IMR-90 (cell line): ENCODE data around the gene DNMT1. TPM values are rescaled to one million over a fixed set of nuclear protein-coding genes. Genes with fewer than 3 reads are reported as not detected.

Source experiments
- ATAC-seq: fragments of 200-7000 bp; cut with Tn5 transposase; 2 replicates; pipeline ENCODE4 v1.9.1; 2020; ENCODE audit warnings: low read depth, mild to moderate bottlenecking, moderate library complexity
- BruUV-seq: library from RNA; stranded (reverse); fragments of 400-500 nt; replicated peaks from 2 replicates; lab custom pipeline; 2021; lab: Mats Ljungman, UMichigan
- CTCF ChIA-PET: fragments of 300-600 bp; formaldehyde crosslinking; extraction: SDS; loops from one replicate; lab custom pipeline; 2021; ENCODE audit warnings: antibody characterized with exemption; lab: Yijun Ruan, JAX
- POLR2A ChIA-PET: fragments of 300-600 bp; sonication (Branson Sonifier 250); formaldehyde crosslinking; loops from one replicate; lab custom pipeline; 2022; ENCODE audit warnings: antibody characterized with exemption; ENCODE audit not compliant: unreplicated experiment; lab: Charles Lee
- DNase-seq: peaks from one replicate; pipeline ENCODE4 v3.0.0; 2013
- H2AFZ ChIP-seq: replicated peaks from 2 replicates; pipeline ENCODE3; 2013; ENCODE audit warnings: low read length, mild to moderate bottlenecking; ENCODE audit not compliant: poor library complexity
- H2AK5ac ChIP-seq: 2 replicates; pipeline ENCODE4 v1.6.1; 2013; ENCODE audit warnings: low read depth, low read length, inconsistent platforms
- H2AK9ac ChIP-seq: replicated peaks from 2 replicates; pipeline ENCODE3; 2013; ENCODE audit warnings: mild to moderate bottlenecking, low read depth, low read length, moderate library complexity; ENCODE audit not compliant: poor library complexity
- H2BK120ac ChIP-seq: 2 replicates; pipeline ENCODE4 v1.6.1; 2013; ENCODE audit warnings: low read depth, low read length, inconsistent platforms
- H2BK15ac ChIP-seq: 3 replicates; pipeline ENCODE4 v1.6.1; 2013; ENCODE audit warnings: low read depth, low read length, inconsistent platforms
- H2BK20ac ChIP-seq: 2 replicates; pipeline ENCODE4 v1.6.1; 2013; ENCODE audit warnings: low read depth, mild to moderate bottlenecking, inconsistent platforms, low read length, moderate library complexity
- H2BK5ac ChIP-seq: 2 replicates; pipeline ENCODE4 v1.6.1; 2013; ENCODE audit warnings: mild to moderate bottlenecking, low read depth, low read length, inconsistent platforms; ENCODE audit not compliant: poor library complexity, severe bottlenecking
- H3K14ac ChIP-seq: replicated peaks from 2 replicates; pipeline ENCODE4 v1.6.1; 2013; ENCODE audit warnings: low read depth, low read length, inconsistent platforms
- H3K18ac ChIP-seq: 2 replicates; pipeline ENCODE4 v1.6.1; 2013; ENCODE audit warnings: low read depth, low read length, control low read depth
- H3K23ac ChIP-seq: 2 replicates; pipeline ENCODE4 v1.6.1; 2013; ENCODE audit warnings: low read depth, low read length, inconsistent platforms
- H3K27ac ChIP-seq: 2 replicates; pipeline ENCODE4 v1.5.1; 2013; ENCODE audit warnings: mild to moderate bottlenecking, control low read depth, low read length; ENCODE audit not compliant: insufficient read depth
- H3K27me3 ChIP-seq: 2 replicates; pipeline ENCODE4 v1.6.1; 2013; ENCODE audit warnings: low read length; ENCODE audit not compliant: control insufficient read depth, insufficient read depth
- H3K36me3 ChIP-seq: 2 replicates; pipeline ENCODE4 v1.6.1; 2013; ENCODE audit warnings: low read length, mixed read lengths; ENCODE audit not compliant: control insufficient read depth, insufficient read depth
- H3K4ac ChIP-seq: 2 replicates; pipeline ENCODE4 v1.6.1; 2013; ENCODE audit warnings: low read depth, low read length, inconsistent platforms
- H3K4me1 ChIP-seq: 2 replicates; pipeline ENCODE4 v1.6.1; 2013; ENCODE audit warnings: low read length, mixed read lengths; ENCODE audit not compliant: control insufficient read depth, insufficient read depth
- H3K4me2 ChIP-seq: 2 replicates; pipeline ENCODE4 v1.6.1; 2013; ENCODE audit warnings: low read depth, mild to moderate bottlenecking, control low read depth, low read length, moderate library complexity
- H3K4me3 ChIP-seq: 2 replicates; pipeline ENCODE4 v1.5.1; 2013; ENCODE audit warnings: low read depth, mild to moderate bottlenecking, control low read depth, low read length, moderate library complexity; ENCODE audit not compliant: insufficient read depth
- H3K56ac ChIP-seq: 2 replicates; pipeline ENCODE4 v1.6.1; 2013; ENCODE audit warnings: low read length, inconsistent platforms; ENCODE audit not compliant: insufficient read depth; ENCODE audit errors: extremely low read depth
- H3K79me1 ChIP-seq, 2 experiments: 2 replicates each; pipeline ENCODE4 v1.6.1; 2013; ENCODE audit warnings: low read length in 2 of 2, inconsistent platforms in 1 of 2, low read depth in 1 of 2
- H3K9ac ChIP-seq: 2 replicates; pipeline ENCODE4 v1.6.1; 2013; ENCODE audit warnings: low read depth, low read length, control low read depth
- H3K9me1 ChIP-seq: 2 replicates; pipeline ENCODE4 v1.6.1; 2013; ENCODE audit warnings: low read length, inconsistent platforms; ENCODE audit not compliant: insufficient read depth
- H3K9me3 ChIP-seq: 2 replicates; pipeline ENCODE4 v1.6.1; 2013; ENCODE audit warnings: low read length; ENCODE audit not compliant: control insufficient read depth, insufficient read depth
- H4K20me1 ChIP-seq: 2 replicates; pipeline ENCODE4 v1.6.1; 2013; ENCODE audit warnings: low read length, inconsistent platforms; ENCODE audit not compliant: insufficient read depth
- H4K5ac ChIP-seq: 2 replicates; pipeline ENCODE4 v1.6.1; 2013; ENCODE audit warnings: mild to moderate bottlenecking, low read depth, low read length, control low read depth
- H4K8ac ChIP-seq, 2 experiments: 2 replicates each; pipeline ENCODE4 v1.6.1; 2013; ENCODE audit warnings: low read depth in 2 of 2, low read length in 2 of 2, control low read depth in 1 of 2, inconsistent platforms in 1 of 2
- H4K91ac ChIP-seq: 2 replicates; pipeline ENCODE4 v1.6.1; 2013; ENCODE audit warnings: low read depth, low read length, inconsistent platforms; ENCODE audit not compliant: insufficient read depth
- BHLHE40 ChIP-seq: fragments of 150-350 bp; IDR thresholded peaks from 2 replicates; pipeline ENCODE4 v1.6.1; 2016; ENCODE audit warnings: mild to moderate bottlenecking, low read depth, low read length
- CEBPB ChIP-seq: IDR thresholded peaks from 2 replicates; pipeline ENCODE4 v1.6.1; 2012; ENCODE audit warnings: low read depth, low read length, improper control_type of control experiment
- CHD1 ChIP-seq: IDR thresholded peaks from 2 replicates; pipeline ENCODE4 v1.6.1; 2012; ENCODE audit warnings: low read depth, low read length, improper control_type of control experiment
- ELK1 ChIP-seq: fragments of 150-350 bp; IDR thresholded peaks from 2 replicates; pipeline ENCODE4 v1.6.1; 2016; ENCODE audit warnings: low read depth, mild to moderate bottlenecking, low read length, moderate library complexity, borderline replicate concordance
- FOS ChIP-seq: fragments of 150-350 bp; IDR thresholded peaks from 2 replicates; pipeline ENCODE4 v1.6.1; 2016; ENCODE audit warnings: low read depth, low read length
- MAFK ChIP-seq: IDR thresholded peaks from 2 replicates; pipeline ENCODE4 v1.6.1; 2012; ENCODE audit warnings: low read depth, low read length, improper control_type of control experiment
- MAZ ChIP-seq: IDR thresholded peaks from 2 replicates; pipeline ENCODE4 v1.6.1; 2012; ENCODE audit warnings: low read depth, mild to moderate bottlenecking, low read length, improper control_type of control experiment, moderate library complexity, borderline replicate concordance
- MXI1 ChIP-seq: IDR thresholded peaks from 2 replicates; pipeline ENCODE4 v1.6.1; 2012; ENCODE audit warnings: low read depth, mild to moderate bottlenecking, low read length, moderate library complexity, borderline replicate concordance
- NFE2L2 ChIP-seq: fragments of 150-350 bp; IDR thresholded peaks from 2 replicates; pipeline ENCODE4 v1.6.1; 2016; ENCODE audit warnings: low read depth, mild to moderate bottlenecking, low read length
- POLR2A ChIP-seq: IDR thresholded peaks from 2 replicates; pipeline ENCODE4 v1.6.1; 2012; ENCODE audit warnings: mild to moderate bottlenecking, low read depth, low read length
- RAD21 ChIP-seq: IDR thresholded peaks from 2 replicates; pipeline ENCODE4 v1.6.1; 2012; ENCODE audit warnings: low read length, improper control_type of control experiment
- RCOR1 ChIP-seq: IDR thresholded peaks from 2 replicates; pipeline ENCODE4 v1.6.1; 2012; ENCODE audit warnings: mild to moderate bottlenecking, low read length, improper control_type of control experiment; ENCODE audit not compliant: insufficient replicate concordance
- RFX5 ChIP-seq: IDR thresholded peaks from 2 replicates; pipeline ENCODE4 v1.8.0; 2012; ENCODE audit warnings: low read depth, mild to moderate bottlenecking, low read length, moderate library complexity
- SMC3 ChIP-seq: fragments of 150-350 bp; IDR thresholded peaks from 2 replicates; pipeline ENCODE4 v1.6.1; 2016; ENCODE audit warnings: low read depth, mild to moderate bottlenecking, antibody characterized with exemption, low read length, moderate library complexity
- WGBS, 2 experiments: methylation state at CpG; one replicate each; pipeline versions ENCODE4 v1.1.5 to v1.1.7; 2013; ENCODE audit warnings: missing lambda C conversion rate in 2 of 2; ENCODE audit not compliant: insufficient read length in 1 of 2; ENCODE audit errors: extremely low coverage in 2 of 2; 5-methylcytosine and 5-hydroxymethylcytosine counted together
- dilution Hi-C: fragments of 300-500 bp; cut with HindIII; formaldehyde crosslinking; loops from one replicate; pipeline ENCODE4 v1.14.3; 2018; ENCODE audit warnings: low sequenced_read_pairs; ENCODE audit not compliant: unreplicated experiment
- in situ Hi-C: fragments of 300-500 bp; cut with MboI; formaldehyde crosslinking; loops from 3 replicates; pipeline ENCODE4 v1.14.3; 2019; ENCODE audit warnings: low sequenced_read_pairs, inconsistent platforms, mixed read lengths
- intact Hi-C: fragments of 100-400 bp; cut with micrococcal nuclease; formaldehyde crosslinking; loops from 2 replicates; pipeline ENCODE4 v1.10.0; 2022
- polyA plus RNA-seq, 3 experiments: library from polyadenylated mRNA; depleted of rRNA; stranded (reverse); fragments of >200 nt; gene quantifications; 2 replicates each; pipeline ENCODE4 v1.2.3, GENCODE V29; 2012; ENCODE audit warnings: low replicate concordance in 1 of 3
- total RNA-seq: library from RNA; depleted of rRNA; stranded (reverse); fragments of >200 nt; gene quantifications from 2 replicates; pipeline ENCODE4 v1.2.3, GENCODE V29; 2012
- TF ChIP-seq, protein P1 (sequence below): fragments of 150-350 bp; IDR thresholded peaks from 2 replicates; pipeline ENCODE4 v1.6.1; 2017; ENCODE audit warnings: mild to moderate bottlenecking, antibody characterized with exemption, low read length, low read depth

The DNMT1 gene
- total and polyA plus RNA-seq, 2 of the 4 experiments (the other 2 are of a cell fraction): 26.2 to 83.6 TPM

GRCh38 chr19:10145031-10145430 is 49.7 kb downstream of the DNMT1 start:
- H3K4ac ChIP-seq: no peak overlapping the region
- intact Hi-C loops: no loop called here
- no peak overlapping the region for H3K18ac ChIP-seq
- ChIA-PET CTCF (no interaction called here), POLR2A (no interaction called here)
- dilution Hi-C loops: no loop called here
- H3K27me3 ChIP-seq: no peaks in the 10 kb centered on the region
- H3K79me1 ChIP-seq: peaks cover 17 to 26% of the 10 kb centered on the region in 2 experiments
- BruUV-seq: no TSS peak
- H3K4me2 ChIP-seq: no peak overlapping the region
- no peak overlapping the region for H3K23ac ChIP-seq
- no peak overlapping the region for H3K4me3 ChIP-seq
- ATAC-seq: no peak
- no peaks in the 10 kb centered on the region for H3K9me3 ChIP-seq
- in situ Hi-C loops: no loop called here
- H2AK9ac ChIP-seq: no peak overlapping the region
- H3K36me3 ChIP-seq: peaks cover 72% of the 10 kb centered on the region
- no peak overlapping the region for H4K91ac ChIP-seq
- no peaks in the 10 kb centered on the region for H3K4me1 ChIP-seq
- no peak overlapping the region for H2AK5ac ChIP-seq
- no peak overlapping the region for H2BK120ac ChIP-seq
- H2BK15ac ChIP-seq: no peak overlapping the region
- TF ChIP-seq SMC3 (no peak), FOS (no peak), CEBPB (no peak), MAZ (no peak), MAFK (no peak), RAD21 (no peak), CHD1 (no peak), RFX5 (no peak), MXI1 (no peak), NFE2L2 (no peak), ELK1 (no peak), BHLHE40 (no peak), POLR2A (no peak), RCOR1 (no peak)
- TF ChIP-seq, protein P1, sequence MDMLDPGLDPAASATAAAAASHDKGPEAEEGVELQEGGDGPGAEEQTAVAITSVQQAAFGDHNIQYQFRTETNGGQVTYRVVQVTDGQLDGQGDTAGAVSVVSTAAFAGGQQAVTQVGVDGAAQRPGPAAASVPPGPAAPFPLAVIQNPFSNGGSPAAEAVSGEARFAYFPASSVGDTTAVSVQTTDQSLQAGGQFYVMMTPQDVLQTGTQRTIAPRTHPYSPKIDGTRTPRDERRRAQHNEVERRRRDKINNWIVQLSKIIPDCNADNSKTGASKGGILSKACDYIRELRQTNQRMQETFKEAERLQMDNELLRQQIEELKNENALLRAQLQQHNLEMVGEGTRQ: no peak
- H3K27ac ChIP-seq: no peak overlapping the region
- H2BK5ac ChIP-seq: no peak overlapping the region
- no CpG with 5 or more reads among the region's 10 CpGs for WGBS, 2 experiments
- no peak overlapping the region for H3K56ac ChIP-seq
- H4K8ac ChIP-seq: no peak overlapping the region
- no peak for DNase-seq
- H3K14ac ChIP-seq: no peak overlapping the region
- H2BK20ac ChIP-seq: no peak overlapping the region
- no peak overlapping the region for H2AFZ ChIP-seq
- H3K9ac ChIP-seq: no peak overlapping the region
- no peaks in the 10 kb centered on the region for H3K9me1 ChIP-seq
- no peak overlapping the region for H4K5ac ChIP-seq
- H4K20me1 ChIP-seq: peaks cover 4% of the 10 kb centered on the region; the same call in 1 of the 2 replicates
